ENCODE measurements around the gene DNAH1.

DNA sequence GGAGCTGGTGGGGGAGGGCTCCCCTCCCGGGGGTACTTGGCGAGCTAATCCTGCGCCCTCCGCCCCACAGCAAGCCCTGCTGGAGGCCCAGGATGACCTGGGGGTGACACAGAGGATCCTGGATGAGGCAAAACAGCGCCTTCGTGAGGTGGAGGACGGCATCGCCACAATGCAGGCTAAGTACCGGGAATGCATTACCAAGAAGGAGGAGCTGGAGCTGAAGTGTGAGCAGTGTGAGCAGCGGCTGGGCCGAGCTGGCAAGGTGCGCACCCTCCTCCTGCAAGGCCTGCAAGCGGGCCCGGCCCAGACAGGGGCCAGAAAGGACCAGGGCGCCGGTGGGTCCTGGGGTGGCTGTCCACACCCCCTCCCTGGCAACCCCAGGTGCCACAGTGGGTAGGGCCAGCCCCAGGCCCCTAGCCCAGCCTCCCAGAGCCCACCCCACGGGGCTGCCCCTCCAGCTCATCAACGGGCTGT, 72.3 kb downstream of the DNAH1 start:
- TF ChIP-seq CTCF (IDR thresholded peaks at IDR 0.05 in 2 of 3, conservative IDR thresholded peaks at IDR 0.05 in 1 of 3; ENCODE audit: borderline replicate concordance in 1 of 3, insufficient read depth in 1 of 3, low read depth in 2 of 3, low read length in 2 of 3) (peak in 1 of 3 experiments; percentile 32; a peak in 2 of 6 replicates), TCF7L2 (IDR thresholded peaks at IDR 0.05; ENCODE audit: borderline replicate concordance, extremely low read depth, insufficient read depth, insufficient read length) (no peak), SIN3A (IDR thresholded peaks at IDR 0.05; ENCODE audit: low read depth) (no peak), REST (IDR thresholded peaks at IDR 0.05; ENCODE audit: low read depth) (no peak), MAX (IDR thresholded peaks at IDR 0.05) (no peak), EZH2 (IDR thresholded peaks at IDR 0.05) (no peak), POLR2AphosphoS5 (IDR thresholded peaks at IDR 0.05; ENCODE audit: low read depth, low read length) (no peak), POLR2A (IDR thresholded peaks at IDR 0.05; ENCODE audit: borderline replicate concordance, extremely low read depth, insufficient read depth, insufficient read length) (no peak)
